Spleen (tissue), 11 donors: ENCODE data around the gene UQCC3. TPM values are rescaled to one million over a fixed set of nuclear protein-coding genes. Genes with fewer than 3 reads are reported as not detected.
"Not testable (repeated sequence)": the region's sequence is repeated elsewhere in the genome, so short reads cannot be mapped to it uniquely, and the experiment has no call there.

ENCODE experiments used
- DNase-seq: peaks from one replicate; pipeline ENCODE4 v3.0.0-alpha.2; 2020
- H3K27ac ChIP-seq, 8 donors: fragments of 200-600 bp; sonication (generic) in 7 of 8; 1 replicate in 4 of 8; 2 replicates in 4 of 8; pipeline versions ENCODE4 v1.5.0 to v1.8.0; 2016 to 2021; ENCODE audit warnings: inconsistent platforms in 4 of 8, mild to moderate bottlenecking in 4 of 8, moderate library complexity in 1 of 8
- H3K27me3 ChIP-seq, 7 donors: fragments of 200-600 bp; sonication (generic) in 6 of 7; replicated peaks in 1 of 7; 1 replicate in 4 of 7; 2 replicates in 3 of 7; pipeline versions ENCODE4 v1.5.0 to v1.8.0; 2016 to 2021; ENCODE audit warnings: inconsistent platforms in 3 of 7, mild to moderate bottlenecking in 1 of 7
- H3K36me3 ChIP-seq, 6 donors: fragments of 200-600 bp; sonication (generic) in 5 of 6; 1 replicate in 4 of 6; 2 replicates in 2 of 6; pipeline versions ENCODE4 v1.5.0 to v1.8.0; 2016 to 2021; ENCODE audit warnings: inconsistent platforms in 2 of 6
- H3K4me1 ChIP-seq, 6 donors: fragments of 200-600 bp; sonication (generic) in 5 of 6; 1 replicate in 3 of 6; 2 replicates in 3 of 6; pipeline versions ENCODE4 v1.5.0 to v1.8.0; 2016 to 2021; ENCODE audit warnings: inconsistent platforms in 3 of 6
- H3K4me3 ChIP-seq, 8 donors: fragments of 200-600 bp; sonication (generic) in 7 of 8; 1 replicate in 4 of 8; 2 replicates in 4 of 8; pipeline versions ENCODE4 v1.5.0 to v1.8.0; 2016 to 2021; ENCODE audit warnings: inconsistent platforms in 4 of 8, mild to moderate bottlenecking in 4 of 8, moderate library complexity in 2 of 8
- H3K9me3 ChIP-seq, 8 donors: fragments of 200-600 bp; sonication (generic) in 7 of 8; 1 replicate in 4 of 8; 2 replicates in 4 of 8; pipeline versions ENCODE4 v1.5.0 to v1.8.0; 2016 to 2021; ENCODE audit warnings: inconsistent platforms in 4 of 8
- POLR2A ChIP-seq, 3 donors: fragments of 450-650 bp; IDR thresholded peaks; one replicate each; pipeline ENCODE4 v1.5.1; 2017; ENCODE audit warnings: antibody characterized with exemption in 3 of 3, mild to moderate bottlenecking in 1 of 3
- POLR2AphosphoS5 ChIP-seq, 3 donors: sonication (generic); formaldehyde crosslinking; IDR thresholded peaks; one replicate each; pipeline ENCODE4 v1.5.1; 2017; ENCODE audit warnings: antibody characterized with exemption in 3 of 3
- WGBS, 5 donors: extraction: QIAGEN DNeasy Blood & Tissue Kit in 3 of 5; methylation state at CpG; one replicate each; pipeline versions ENCODE4 v1.1.5 to v1.1.7; 2013 to 2018; 5-methylcytosine and 5-hydroxymethylcytosine counted together
- intact Hi-C: fragments of 100-400 bp; cut with DNase I; formaldehyde crosslinking; loops from one replicate; pipeline ENCODE4 v1.15.0; 2023; ENCODE audit warnings: low total_unique reads
- polyA plus RNA-seq, 3 donors: library from polyadenylated mRNA; stranded (reverse); fragments of 200-250 nt; gene quantifications; one replicate each; pipeline ENCODE4 v1.2.1, GENCODE V29; 2013
- total RNA-seq, 7 donors: library from RNA; depleted of rRNA in 3 of 7; stranded (reverse); fragments of >200 nt in 3 of 7; fragmentation: NEBNext Ultra II Directional in 4 of 7; extraction: Animal tissue kit (Norgen Biotek cat#: 25700) in 4 of 7; gene quantifications; one replicate each; pipeline versions ENCODE4 v1.1.0 to v1.2.1, GENCODE V29; 2016 to 2021
- TF ChIP-seq, protein P1 (sequence below), 11 experiments: fragments of 200-600 bp in 7 of 11; fragments of 450-650 bp in 4 of 11; sonication (generic) in 4 of 11; IDR thresholded peaks in 8 of 11; conservative IDR thresholded peaks in 3 of 11; 1 replicate in 7 of 11; 2 replicates in 4 of 11; pipeline versions ENCODE4 v1.4.0 to v1.8.0; 2016 to 2021; ENCODE audit warnings: antibody characterized with exemption in 11 of 11, inconsistent platforms in 4 of 11, mild to moderate bottlenecking in 1 of 11
- donor health status: healthy with polysubstance abuse.
- donor health status: DM: no; HTN: no; CAD: no; lungs with moderate emphysema.
- donor health status: DM: no; HTN: no; CAD: no.
- donor health status: Bipolar disorder and iron deficiency.
- donor health status: healthy.
- donor health status: DM: no; HTN: no; CAD: no.
- donor health status: DM: yes; HTN: yes; CAD: no.

UQCC3 gene
- total and polyA plus RNA-seq, 10 donors: 4.9 to 23.7 (median 6.2) TPM

GRCh38 chr11:62649486-62649885 lies 22.0 kb upstream of the UQCC3 start:
- DNase-seq: peak; percentile 62
- H3K9me3 ChIP-seq: no peaks in the 10 kb centered on the region
- H3K4me1 ChIP-seq: peaks cover 29 to 77% (median 53%) of the 10 kb centered on the region in 6 donors
- intact Hi-C loops: no loop called here
- TF ChIP-seq, protein P1, sequence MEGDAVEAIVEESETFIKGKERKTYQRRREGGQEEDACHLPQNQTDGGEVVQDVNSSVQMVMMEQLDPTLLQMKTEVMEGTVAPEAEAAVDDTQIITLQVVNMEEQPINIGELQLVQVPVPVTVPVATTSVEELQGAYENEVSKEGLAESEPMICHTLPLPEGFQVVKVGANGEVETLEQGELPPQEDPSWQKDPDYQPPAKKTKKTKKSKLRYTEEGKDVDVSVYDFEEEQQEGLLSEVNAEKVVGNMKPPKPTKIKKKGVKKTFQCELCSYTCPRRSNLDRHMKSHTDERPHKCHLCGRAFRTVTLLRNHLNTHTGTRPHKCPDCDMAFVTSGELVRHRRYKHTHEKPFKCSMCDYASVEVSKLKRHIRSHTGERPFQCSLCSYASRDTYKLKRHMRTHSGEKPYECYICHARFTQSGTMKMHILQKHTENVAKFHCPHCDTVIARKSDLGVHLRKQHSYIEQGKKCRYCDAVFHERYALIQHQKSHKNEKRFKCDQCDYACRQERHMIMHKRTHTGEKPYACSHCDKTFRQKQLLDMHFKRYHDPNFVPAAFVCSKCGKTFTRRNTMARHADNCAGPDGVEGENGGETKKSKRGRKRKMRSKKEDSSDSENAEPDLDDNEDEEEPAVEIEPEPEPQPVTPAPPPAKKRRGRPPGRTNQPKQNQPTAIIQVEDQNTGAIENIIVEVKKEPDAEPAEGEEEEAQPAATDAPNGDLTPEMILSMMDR (IDR thresholded peaks at IDR 0.05 in 8 of 11, conservative IDR thresholded peaks at IDR 0.05 in 3 of 11): no peak
- TF ChIP-seq POLR2A (IDR thresholded peaks at IDR 0.05): no peak
- no peak for TF ChIP-seq POLR2AphosphoS5 (IDR thresholded peaks at IDR 0.05)
- WGBS, 5 donors: 86 to 89% (median 89%) methylated on average over 11 of the region's 11 CpGs
- no peak overlapping the region for H3K27ac ChIP-seq
- no peaks in the 10 kb centered on the region for H3K27me3 ChIP-seq
- H3K4me3 ChIP-seq: no peak overlapping the region
- peaks cover 0 to 35% (median 24%) of the 10 kb centered on the region in 6 donors for H3K36me3 ChIP-seq

- H3K27me3 ChIP-seq, H3K27ac ChIP-seq, intact Hi-C loops, H3K4me3 ChIP-seq, H3K9me3 ChIP-seq: not testable (repeated sequence)
- 88 to 98% (median 94%) methylated on average over 12 of the region's 12 CpGs for WGBS, 5 donors
- peaks cover 0 to 33% (median 23%) of the 10 kb centered on the region in 6 donors for H3K36me3 ChIP-seq
- DNase-seq: peak; percentile 29
- peaks cover 23 to 72% (median 46%) of the 10 kb centered on the region in 6 donors for H3K4me1 ChIP-seq
Observed at GRCh38 chr11:62650283-62650682, 21.2 kb upstream of the UQCC3 start.

- Histone ChIP-seq H3K9me3 (no peaks in the 10 kb centered on the region), H3K4me1 (peaks cover 12 to 53% (median 29%) of the 10 kb centered on the region in 6 donors), H3K27ac (peak overlapping the region; percentile 78 to 97 (median 91)), H3K4me3 (peak overlapping the region; percentile 50 to 90 (median 77)), H3K27me3 (no peaks in the 10 kb centered on the region), H3K36me3 (peaks cover 0 to 33% (median 23%) of the 10 kb centered on the region in 6 donors)
- intact Hi-C loops: no loop called here
- TF ChIP-seq POLR2A (IDR thresholded peaks at IDR 0.05): no peak
- no peak for TF ChIP-seq POLR2AphosphoS5 (IDR thresholded peaks at IDR 0.05)
- TF ChIP-seq, protein P1 (IDR thresholded peaks at IDR 0.05 in 8 of 11, conservative IDR thresholded peaks at IDR 0.05 in 3 of 11): no peak
- WGBS, 5 donors: 35 to 38% (median 38%) methylated on average over 13 to 16 of the region's 16 CpGs
- DNase-seq: peak; percentile 25
Observed at GRCh38 chr11:62652161-62653006, 19.1 kb upstream of the UQCC3 start.

DNA sequence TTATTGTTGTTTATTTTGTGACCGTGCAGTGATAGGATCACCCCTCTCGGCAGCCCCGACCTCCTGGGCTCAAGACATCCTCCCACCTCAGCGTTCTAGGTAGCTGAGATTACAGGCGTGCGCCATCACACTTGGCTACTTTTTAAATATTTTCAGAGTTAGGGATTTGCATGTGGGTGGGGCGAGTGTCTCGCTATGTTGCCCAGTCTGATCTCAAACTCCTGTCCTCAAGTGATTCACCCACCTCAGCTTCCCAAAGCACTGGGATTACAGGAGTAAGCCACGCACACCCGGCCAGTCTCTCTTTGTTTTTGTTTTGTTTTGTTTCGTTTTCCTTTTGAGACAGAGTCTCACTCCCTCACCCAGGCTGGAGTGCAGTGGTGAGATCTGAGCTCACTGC lies 17.2 kb upstream of the UQCC3 start:
- Histone ChIP-seq H3K27ac (peak overlapping the region in 1 of 8 donors; percentile 96), H3K27me3 (no peaks in the 10 kb centered on the region), H3K36me3 (peaks cover 0 to 15% (median 6%) of the 10 kb centered on the region in 6 donors), H3K9me3 (no peaks in the 10 kb centered on the region), H3K4me1 (peaks cover 11 to 44% (median 26%) of the 10 kb centered on the region in 6 donors), H3K4me3 (peak overlapping the region in 1 of 8 donors; percentile 22)
- 84 to 93% (median 86%) methylated on average over 11 of the region's 11 CpGs for WGBS, 5 donors
- peak; percentile 41 for DNase-seq
- TF ChIP-seq, protein P1 (IDR thresholded peaks at IDR 0.05 in 8 of 11, conservative IDR thresholded peaks at IDR 0.05 in 3 of 11): no peak
- TF ChIP-seq POLR2AphosphoS5 (IDR thresholded peaks at IDR 0.05) (no peak), POLR2A (IDR thresholded peaks at IDR 0.05) (no peak)
- intact Hi-C loops: no loop called here
